ENCODE data around the gene SLFN12.

SLFN12 gene

DNA sequence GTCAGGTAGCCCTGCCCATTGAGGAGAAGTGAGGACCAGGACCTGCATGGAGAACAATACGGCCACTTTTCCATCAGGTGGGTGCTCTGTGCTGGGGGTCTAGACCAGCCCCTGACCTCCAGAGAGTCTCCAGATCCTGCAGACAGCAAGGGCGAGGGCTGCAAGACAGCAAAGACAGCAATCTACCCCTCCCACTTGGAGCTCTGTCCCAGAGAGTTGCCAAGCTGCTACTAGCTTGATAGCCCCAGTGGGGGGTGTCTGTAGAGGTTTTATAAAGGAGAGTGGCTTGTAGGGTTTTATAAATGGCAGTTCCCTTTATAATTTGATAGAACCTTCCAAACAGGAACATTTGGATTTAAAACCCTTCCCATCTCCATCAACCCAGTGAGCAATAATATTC is 42.1 kb downstream of the SLFN12 start:
- CTCF ChIA-PET: no interaction called here
- DNase-seq (ENCODE audit: extremely low spot score): no peak
- POLR2A ChIA-PET: interaction anchor here (1.2 kb wide), 1 partner anchor 17 kb away, joined by 4 read pairs; the partner anchor contains the start of gene SLFN11
- no peak for TF ChIP-seq L3MBTL2 (conservative IDR thresholded peaks at IDR 0.05)
- no peak for TF ChIP-seq FOXM1 (IDR thresholded peaks at IDR 0.05; ENCODE audit: borderline replicate concordance)
- TF ChIP-seq NFRKB (IDR thresholded peaks at IDR 0.05): no peak
- no peak for TF ChIP-seq BHLHE40 (IDR thresholded peaks at IDR 0.05; ENCODE audit: borderline replicate concordance)
- TF ChIP-seq ELF4 (IDR thresholded peaks at IDR 0.05): no peak
- no peak for TF ChIP-seq FOXK2 (IDR thresholded peaks at IDR 0.05)
- TF ChIP-seq SP1 (IDR thresholded peaks at IDR 0.05): no peak
- TF ChIP-seq HDGF (IDR thresholded peaks at IDR 0.05; ENCODE audit: borderline replicate concordance): no peak
- no peak for TF ChIP-seq ARNT (IDR thresholded peaks at IDR 0.05)
- TF ChIP-seq ZNF384 (IDR thresholded peaks at IDR 0.05): no peak
- no peak for TF ChIP-seq TARDBP (IDR thresholded peaks at IDR 0.05)
- no peak for TF ChIP-seq SUZ12 (IDR thresholded peaks at IDR 0.05)
- TF ChIP-seq CTBP1 (IDR thresholded peaks at IDR 0.05; ENCODE audit: borderline replicate concordance): no peak
- TF ChIP-seq, protein P1, sequence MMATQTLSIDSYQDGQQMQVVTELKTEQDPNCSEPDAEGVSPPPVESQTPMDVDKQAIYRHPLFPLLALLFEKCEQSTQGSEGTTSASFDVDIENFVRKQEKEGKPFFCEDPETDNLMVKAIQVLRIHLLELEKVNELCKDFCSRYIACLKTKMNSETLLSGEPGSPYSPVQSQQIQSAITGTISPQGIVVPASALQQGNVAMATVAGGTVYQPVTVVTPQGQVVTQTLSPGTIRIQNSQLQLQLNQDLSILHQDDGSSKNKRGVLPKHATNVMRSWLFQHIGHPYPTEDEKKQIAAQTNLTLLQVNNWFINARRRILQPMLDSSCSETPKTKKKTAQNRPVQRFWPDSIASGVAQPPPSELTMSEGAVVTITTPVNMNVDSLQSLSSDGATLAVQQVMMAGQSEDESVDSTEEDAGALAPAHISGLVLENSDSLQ (IDR thresholded peaks at IDR 0.05): no peak
- no peak for TF ChIP-seq LEF1 (IDR thresholded peaks at IDR 0.05; ENCODE audit: borderline replicate concordance)
- TF ChIP-seq FOXA1 (IDR thresholded peaks at IDR 0.05): no peak

DNA sequence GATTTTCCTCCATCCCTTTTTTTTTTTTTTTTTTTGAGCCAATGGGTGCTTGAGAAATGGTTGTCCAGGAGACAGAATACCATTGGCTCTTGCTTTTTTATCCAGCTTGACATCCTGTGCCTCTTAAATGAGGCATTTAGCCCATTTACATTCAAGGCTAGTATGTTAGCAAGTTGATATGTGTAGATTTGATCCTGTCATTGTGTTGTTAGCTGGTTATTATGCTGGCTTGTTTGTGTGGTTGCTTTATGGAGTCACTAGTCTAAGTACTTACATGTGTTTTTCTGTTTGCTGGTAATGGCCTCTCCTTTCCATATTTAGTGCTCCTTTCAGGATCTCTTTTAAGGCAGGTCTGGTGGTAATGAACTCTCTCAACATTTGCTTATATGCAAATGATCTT is 44.8 kb downstream of the SLFN12 start:
- TF ChIP-seq FOXM1 (IDR thresholded peaks at IDR 0.05; ENCODE audit: borderline replicate concordance) (no peak), SUZ12 (IDR thresholded peaks at IDR 0.05) (no peak), HDGF (IDR thresholded peaks at IDR 0.05; ENCODE audit: borderline replicate concordance) (no peak), NFRKB (IDR thresholded peaks at IDR 0.05) (no peak), FOXK2 (IDR thresholded peaks at IDR 0.05) (no peak), CTBP1 (IDR thresholded peaks at IDR 0.05; ENCODE audit: borderline replicate concordance) (no peak), TARDBP (IDR thresholded peaks at IDR 0.05) (no peak), LEF1 (IDR thresholded peaks at IDR 0.05; ENCODE audit: borderline replicate concordance) (no peak), BHLHE40 (IDR thresholded peaks at IDR 0.05; ENCODE audit: borderline replicate concordance) (no peak), ELF4 (IDR thresholded peaks at IDR 0.05) (no peak), ARNT (IDR thresholded peaks at IDR 0.05) (no peak), SP1 (IDR thresholded peaks at IDR 0.05) (no peak), L3MBTL2 (conservative IDR thresholded peaks at IDR 0.05) (no peak), FOXA1 (IDR thresholded peaks at IDR 0.05) (no peak)
- ChIA-PET CTCF (no interaction called here), POLR2A (no interaction called here)
- DNase-seq (ENCODE audit: extremely low spot score): no peak

DNA sequence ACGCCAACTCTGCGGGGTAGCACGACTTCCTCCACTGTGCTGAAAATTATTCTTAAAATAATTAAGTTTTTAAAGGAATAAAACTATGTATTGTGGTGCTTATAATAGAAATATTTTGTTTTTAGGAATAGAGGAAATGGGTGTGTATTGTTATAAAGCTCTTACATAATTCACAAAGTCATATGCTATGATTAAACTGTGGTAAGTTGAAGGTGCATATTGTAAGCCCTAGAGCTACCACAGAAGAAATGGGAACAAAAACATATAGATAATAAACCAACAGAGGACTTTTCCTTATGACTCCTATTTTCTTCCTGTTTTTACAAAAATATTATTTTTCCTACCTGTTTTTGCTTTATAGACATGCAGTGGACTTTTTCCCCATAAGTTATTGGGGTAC is 54.6 kb downstream of the SLFN12 start:
- TF ChIP-seq FOXA1 (IDR thresholded peaks at IDR 0.05): no peak
- no peak for TF ChIP-seq LEF1 (IDR thresholded peaks at IDR 0.05; ENCODE audit: borderline replicate concordance)
- no peak for TF ChIP-seq SP1 (IDR thresholded peaks at IDR 0.05)
- TF ChIP-seq SUZ12 (IDR thresholded peaks at IDR 0.05): no peak
- TF ChIP-seq BHLHE40 (IDR thresholded peaks at IDR 0.05; ENCODE audit: borderline replicate concordance): no peak
- TF ChIP-seq NFRKB (IDR thresholded peaks at IDR 0.05): no peak
- no peak for TF ChIP-seq ARNT (IDR thresholded peaks at IDR 0.05)
- TF ChIP-seq HDGF (IDR thresholded peaks at IDR 0.05; ENCODE audit: borderline replicate concordance): no peak
- no peak for TF ChIP-seq FOXK2 (IDR thresholded peaks at IDR 0.05)
- TF ChIP-seq FOXM1 (IDR thresholded peaks at IDR 0.05; ENCODE audit: borderline replicate concordance): no peak
- TF ChIP-seq, protein P1 (IDR thresholded peaks at IDR 0.05): no peak
- TF ChIP-seq L3MBTL2 (conservative IDR thresholded peaks at IDR 0.05): no peak
- no peak for TF ChIP-seq ZNF384 (IDR thresholded peaks at IDR 0.05)
- no peak for TF ChIP-seq TARDBP (IDR thresholded peaks at IDR 0.05)
- POLR2A ChIA-PET: no interaction called here
- CTCF ChIA-PET: no interaction called here

DNA sequence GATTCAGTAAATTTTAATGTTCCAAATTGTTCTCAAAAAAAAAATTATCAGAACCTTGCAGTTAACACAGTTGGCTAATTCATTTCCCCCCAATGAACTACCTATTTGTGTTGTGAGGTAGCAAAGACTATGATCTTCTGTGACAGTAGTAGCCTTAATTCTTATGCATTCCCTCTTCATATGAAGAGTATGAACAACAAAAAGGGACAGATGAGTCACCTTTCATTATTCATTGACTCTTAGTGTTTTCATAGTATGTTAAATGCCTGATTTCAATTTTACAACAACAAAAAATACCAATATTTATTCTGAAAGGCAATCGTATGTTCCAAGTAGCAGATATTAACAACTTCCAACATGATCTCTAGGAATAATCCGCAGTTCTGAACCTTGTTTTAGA is 55.2 kb downstream of the SLFN12 start:
- TF ChIP-seq CTBP1 (IDR thresholded peaks at IDR 0.05; ENCODE audit: borderline replicate concordance): no peak
- TF ChIP-seq BHLHE40 (IDR thresholded peaks at IDR 0.05; ENCODE audit: borderline replicate concordance): no peak
- no peak for TF ChIP-seq ZNF384 (IDR thresholded peaks at IDR 0.05)
- no peak for TF ChIP-seq HDGF (IDR thresholded peaks at IDR 0.05; ENCODE audit: borderline replicate concordance)
- no peak for TF ChIP-seq FOXM1 (IDR thresholded peaks at IDR 0.05; ENCODE audit: borderline replicate concordance)
- no peak for TF ChIP-seq FOXA1 (IDR thresholded peaks at IDR 0.05)
- POLR2A ChIA-PET: no interaction called here
- CTCF ChIA-PET: no interaction called here

More for the DNA sequence above, 54.6 kb downstream of the SLFN12 start:
- DNase-seq (ENCODE audit: extremely low spot score): no peak

DNA sequence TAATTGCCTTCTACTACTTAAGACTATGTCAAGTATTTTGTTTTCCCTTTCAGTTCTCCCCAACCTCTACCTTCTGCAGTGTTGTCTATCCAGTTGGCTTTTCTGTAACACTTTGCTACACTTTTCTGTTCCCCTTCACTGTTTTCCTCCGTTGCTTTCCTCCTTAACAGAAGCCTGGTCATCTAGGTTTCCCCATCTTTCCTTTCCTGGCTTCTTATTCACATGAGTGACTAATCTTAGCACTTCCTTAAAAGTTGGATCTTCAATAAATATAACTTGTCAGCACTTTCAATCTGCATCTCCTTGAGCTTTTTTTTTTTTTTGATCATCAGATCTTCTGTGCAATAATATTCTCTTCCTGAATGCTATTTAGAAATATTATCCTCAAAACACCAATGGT is 56.1 kb downstream of the SLFN12 start:
- no peak for DNase-seq (ENCODE audit: extremely low spot score)
- POLR2A ChIA-PET: interaction anchor here (1.0 kb wide), 1 partner anchor 202 kb away, joined by 3 read pairs; the partner anchor contains the start of gene PEX12
- TF ChIP-seq, protein P1 (IDR thresholded peaks at IDR 0.05): no peak
- no peak for TF ChIP-seq ZNF384 (IDR thresholded peaks at IDR 0.05)
- TF ChIP-seq TARDBP (IDR thresholded peaks at IDR 0.05): no peak
- TF ChIP-seq FOXA1 (IDR thresholded peaks at IDR 0.05): no peak
- TF ChIP-seq ARNT (IDR thresholded peaks at IDR 0.05): no peak
- TF ChIP-seq SUZ12 (IDR thresholded peaks at IDR 0.05): no peak
- no peak for TF ChIP-seq NFRKB (IDR thresholded peaks at IDR 0.05)
- TF ChIP-seq HDGF (IDR thresholded peaks at IDR 0.05; ENCODE audit: borderline replicate concordance): no peak
- TF ChIP-seq LEF1 (IDR thresholded peaks at IDR 0.05; ENCODE audit: borderline replicate concordance): no peak

More for the DNA sequence above, 55.2 kb downstream of the SLFN12 start:
- DNase-seq (ENCODE audit: extremely low spot score): no peak

DNA sequence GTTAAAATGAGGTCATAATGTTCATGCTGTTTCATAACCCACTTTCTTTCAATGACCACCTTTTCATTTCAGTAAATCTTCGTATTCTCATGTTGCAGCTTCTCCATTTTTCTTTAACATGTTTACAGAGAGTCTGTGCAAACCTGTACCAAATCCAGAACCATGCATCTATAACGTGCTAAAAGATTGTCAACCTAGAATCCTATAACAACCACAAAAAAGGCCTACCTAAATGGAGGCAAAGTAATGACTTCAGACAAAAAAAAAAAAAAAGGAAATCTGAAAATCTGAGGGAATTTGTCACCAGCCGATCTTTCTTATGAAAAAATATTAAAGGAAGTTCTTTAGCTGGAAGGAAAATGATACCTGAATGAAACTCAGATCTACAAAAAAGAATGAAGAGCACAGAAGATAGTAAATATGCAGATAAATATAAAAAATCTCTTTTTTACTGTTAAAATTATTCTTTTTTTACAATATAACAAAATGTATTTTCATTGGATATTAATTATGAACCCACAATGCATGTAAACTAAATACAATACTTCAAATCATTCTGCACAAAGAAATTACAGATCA is 57.4 kb downstream of the SLFN12 start:
- POLR2A ChIA-PET: interaction anchor here (1.6 to 1.7 kb wide), 2 partner anchors 137 to 233 kb away, joined by 5 read pairs; partner anchors contain the start of gene NLE1
- no peak for DNase-seq (ENCODE audit: extremely low spot score)
- TF ChIP-seq, protein P1 (IDR thresholded peaks at IDR 0.05): no peak
- TF ChIP-seq CTBP1 (IDR thresholded peaks at IDR 0.05; ENCODE audit: borderline replicate concordance) (no peak), BHLHE40 (IDR thresholded peaks at IDR 0.05; ENCODE audit: borderline replicate concordance) (no peak), ELF4 (IDR thresholded peaks at IDR 0.05) (no peak), SP1 (IDR thresholded peaks at IDR 0.05) (no peak), L3MBTL2 (conservative IDR thresholded peaks at IDR 0.05) (no peak), TARDBP (IDR thresholded peaks at IDR 0.05) (no peak), HDGF (IDR thresholded peaks at IDR 0.05; ENCODE audit: borderline replicate concordance) (no peak), FOXK2 (IDR thresholded peaks at IDR 0.05) (no peak), ZNF384 (IDR thresholded peaks at IDR 0.05) (no peak), FOXM1 (IDR thresholded peaks at IDR 0.05; ENCODE audit: borderline replicate concordance) (no peak), NFRKB (IDR thresholded peaks at IDR 0.05) (no peak)
- CTCF ChIA-PET: interaction anchor here (0.6 kb wide), 1 partner anchor 161 kb away, joined by 4 read pairs; no protein-coding TSS in a partner anchor

More for the DNA sequence above, 56.1 kb downstream of the SLFN12 start:
- CTCF ChIA-PET: interaction anchor here (0.7 kb wide), 1 partner anchor 63 kb away, joined by 3 read pairs; no protein-coding TSS in a partner anchor

All from HEK293T (cell line).